SK-MEL-5 (cell line): ENCODE results near the gene CCT3. TPM values are rescaled to one million over a fixed set of nuclear protein-coding genes. Genes with fewer than 3 reads are reported as not detected.
"Not testable (repeated sequence)": the region's sequence is repeated elsewhere in the genome, so short reads cannot be mapped to it uniquely, and the experiment has no call there.

Source experiments
- DNase-seq: peaks from one replicate; pipeline ENCODE4 v3.0.0-alpha.2; 2016; ENCODE audit warnings: low read depth, low spot score
- in situ Hi-C: cut with HindIII; loops from 2 replicates; pipeline ENCODE4 v1.10.0; 2016; ENCODE audit warnings: low sequenced_read_pairs, high pct_unique_total_duplicates, low pct_unique_long_range_greater_than_20kb
- total RNA-seq: library from RNA; depleted of rRNA; stranded (reverse); fragments of >200 nt; shearing (Covaris generic); gene quantifications from 2 replicates; pipeline ENCODE4 v1.2.3, GENCODE V29; 2014

CCT3 gene
- total RNA-seq, 1 experiment from 2014 or later: 520 TPM

DNA sequence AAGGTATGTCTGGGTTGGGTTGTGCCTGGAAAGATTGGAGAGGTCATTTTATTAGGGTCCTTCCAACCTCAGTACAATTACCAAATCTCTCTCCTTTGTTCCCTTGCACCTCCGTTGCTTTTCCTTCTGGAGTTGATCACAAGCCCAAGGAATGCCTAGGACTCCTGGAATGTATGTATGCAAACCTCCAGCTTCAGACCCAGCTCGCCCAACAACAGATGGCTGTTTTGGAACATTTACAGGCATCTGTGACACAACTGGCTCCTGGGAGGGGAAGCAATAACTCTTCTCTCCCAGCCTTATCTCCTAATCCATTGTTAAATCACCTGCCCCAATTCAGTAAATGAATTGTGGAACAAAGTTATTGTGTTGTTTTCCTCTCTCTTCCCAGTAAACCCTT is 8.5 kb upstream of the CCT3 start:
- DNase-seq: no peak
- in situ Hi-C loops: no loop called here

GRCh38 chr1:156346035-156346434 is 7.9 kb upstream of the CCT3 start:
- DNase-seq, in situ Hi-C loops: not testable (repeated sequence)

GRCh38 chr1:156344409-156344808 is 6.3 kb upstream of the CCT3 start:
- no peak for DNase-seq
- in situ Hi-C loops: no loop called here

DNA sequence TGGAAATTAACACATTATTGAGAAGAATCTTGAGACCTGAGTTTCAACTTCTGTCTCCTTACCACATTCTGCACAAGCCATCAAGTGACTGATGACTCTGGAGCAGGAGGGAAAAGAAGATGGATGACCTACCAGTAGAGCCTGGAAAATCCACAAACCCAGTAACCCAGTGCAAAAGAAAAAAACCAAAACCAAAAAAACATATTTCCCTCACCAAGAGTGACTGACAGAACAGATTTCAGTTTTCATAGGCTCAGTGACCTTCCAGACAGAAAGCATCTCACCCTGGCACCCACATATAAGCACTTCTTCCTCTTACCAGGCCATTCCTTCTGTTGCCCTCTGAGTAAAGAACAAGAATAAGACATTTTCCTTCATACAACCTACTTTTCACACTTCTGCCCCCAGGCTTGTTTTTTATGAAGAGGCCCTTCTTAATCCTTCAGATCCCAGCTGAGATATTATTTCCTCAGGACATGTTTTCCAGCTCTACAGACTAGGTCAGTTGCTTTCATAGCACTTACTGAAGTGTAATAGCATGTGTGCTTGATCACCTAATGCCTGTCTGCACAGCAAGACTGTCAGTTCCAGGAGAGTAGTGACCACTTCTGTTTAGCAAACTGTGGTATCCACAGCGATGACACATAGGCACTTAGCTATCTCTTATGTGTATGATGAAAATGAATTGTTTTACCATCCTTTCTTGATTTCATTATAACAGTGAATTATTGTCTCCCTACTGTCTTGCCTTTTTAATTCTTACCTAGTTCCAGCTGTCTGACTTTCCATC is 4.3 kb upstream of the CCT3 start:
- in situ Hi-C loops: no loop called here
- peak; percentile 47 for DNase-seq

DNA sequence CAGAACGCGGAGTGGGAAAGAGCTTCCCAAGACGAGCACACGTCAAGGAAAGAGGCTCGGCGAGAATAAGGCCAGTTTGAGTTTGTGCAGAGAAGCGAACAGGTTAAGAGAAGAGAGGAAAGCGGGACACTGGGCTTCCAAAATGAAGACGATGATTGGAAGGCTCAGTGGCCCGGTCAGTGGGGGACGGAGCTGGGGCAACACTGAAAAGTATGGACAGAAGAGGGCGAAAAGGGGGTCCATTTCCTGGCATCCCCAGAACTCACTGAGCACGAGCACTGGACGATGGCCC is 258 bp downstream of the CCT3 start:
- DNase-seq: no peak
- in situ Hi-C loops: no loop called here

DNA sequence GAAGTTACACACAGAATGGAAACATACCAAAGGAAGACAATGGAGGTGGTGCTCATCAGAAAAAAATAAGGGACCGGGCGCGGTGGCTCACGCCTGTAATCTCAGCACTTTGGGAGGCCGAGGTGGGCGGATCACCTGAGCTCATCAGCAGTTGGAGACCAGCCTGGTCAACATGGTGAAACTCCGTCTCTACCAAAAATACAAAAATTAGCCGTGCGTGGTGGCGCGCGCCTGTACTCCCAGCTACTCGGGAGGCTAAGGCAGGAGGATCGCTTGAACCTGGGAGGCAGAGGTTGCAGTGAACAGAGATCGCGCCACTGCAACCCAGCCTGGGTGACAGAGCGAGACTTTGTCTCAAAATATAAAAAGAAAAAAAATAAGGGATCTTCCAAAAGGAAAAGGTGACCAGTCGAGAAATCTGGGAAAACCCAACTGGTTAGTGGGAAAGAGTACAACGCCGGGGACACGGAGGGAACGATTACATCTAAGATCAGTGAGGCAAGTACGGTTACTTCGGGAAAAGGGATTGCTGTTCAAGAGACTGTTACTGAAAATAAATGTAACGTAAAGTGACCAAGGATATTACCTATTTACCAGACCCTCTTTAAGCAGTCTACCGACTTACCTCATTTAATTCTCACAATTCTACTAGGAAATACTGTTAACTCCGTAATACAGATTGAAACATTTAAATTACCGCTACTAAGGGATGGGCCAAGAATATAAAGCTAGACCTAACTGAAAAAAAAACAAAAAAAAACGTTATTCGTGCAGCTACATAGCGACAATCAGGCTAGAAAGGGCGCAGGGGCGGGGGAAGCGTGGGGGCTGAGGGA is 822 bp downstream of the CCT3 start:
- DNase-seq: no peak
- in situ Hi-C loops: no loop called here

DNA sequence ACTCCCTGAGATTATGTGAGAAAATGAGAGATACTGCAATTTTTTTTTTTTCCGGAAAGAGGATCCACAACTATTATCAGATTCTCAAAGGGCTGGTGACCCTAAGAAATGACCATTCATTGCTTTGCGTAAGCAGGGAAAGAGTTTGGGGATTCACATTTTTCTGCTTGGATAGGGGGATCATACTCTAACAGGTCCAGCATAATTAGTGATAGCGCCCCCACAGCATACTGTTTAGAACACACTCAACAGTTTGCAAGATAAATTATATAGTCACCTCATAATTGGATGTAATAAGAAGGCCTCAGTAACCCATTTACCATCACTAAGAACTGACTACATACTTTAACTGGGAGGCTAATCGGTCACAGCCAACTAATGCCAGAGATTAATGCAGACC is 1.9 kb downstream of the CCT3 start:
- in situ Hi-C loops: no loop called here
- peak; percentile 42 for DNase-seq

DNA sequence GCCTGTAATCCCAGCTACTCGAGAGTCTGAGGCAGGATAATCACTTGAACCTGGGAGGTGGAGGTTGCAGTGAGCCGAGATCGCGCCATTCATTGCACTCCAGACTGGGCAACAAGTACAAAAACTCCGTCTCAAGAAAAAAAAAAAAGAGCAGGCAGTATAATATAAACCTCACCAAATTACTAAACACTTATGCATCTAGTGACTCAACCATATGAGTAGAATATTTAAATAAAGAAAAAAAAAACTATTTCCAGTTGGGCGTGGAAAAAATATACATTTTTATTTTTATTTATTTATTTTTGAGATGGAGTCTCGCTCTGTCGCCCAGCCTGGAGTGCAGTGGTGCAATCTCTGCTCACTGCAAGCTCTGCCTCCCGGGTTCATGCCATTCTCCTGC is 14.9 kb downstream of the CCT3 start:
- DNase-seq, in situ Hi-C loops: not testable (repeated sequence)

DNA sequence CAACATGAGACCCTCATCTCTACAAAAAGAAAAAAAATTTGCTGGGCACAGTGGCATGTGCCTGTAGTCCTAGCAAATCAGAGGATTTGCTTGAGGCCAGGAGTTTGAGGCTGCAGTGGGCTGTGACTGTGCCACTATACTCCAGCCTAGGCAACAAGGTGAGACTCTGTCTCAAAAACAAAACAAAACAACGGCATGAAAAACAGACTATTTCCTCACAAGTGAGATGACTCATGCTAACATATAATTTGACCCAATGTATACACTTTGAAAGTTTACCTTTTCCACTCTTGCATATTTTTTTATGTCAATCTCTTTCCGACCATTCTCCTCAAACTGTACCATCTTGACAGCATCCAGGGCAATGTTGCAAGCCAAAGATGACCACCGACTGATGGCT is 17.5 kb downstream of the CCT3 start:
- no peak for DNase-seq
- in situ Hi-C loops: no loop called here

GRCh38 chr1:156319664-156320063 is 18.4 kb downstream of the CCT3 start:
- in situ Hi-C loops: no loop called here
- DNase-seq: peak; percentile 75

GRCh38 chr1:156316909-156317308 is 21.2 kb downstream of the CCT3 start:
- in situ Hi-C loops: no loop called here
- DNase-seq: no peak

DNA sequence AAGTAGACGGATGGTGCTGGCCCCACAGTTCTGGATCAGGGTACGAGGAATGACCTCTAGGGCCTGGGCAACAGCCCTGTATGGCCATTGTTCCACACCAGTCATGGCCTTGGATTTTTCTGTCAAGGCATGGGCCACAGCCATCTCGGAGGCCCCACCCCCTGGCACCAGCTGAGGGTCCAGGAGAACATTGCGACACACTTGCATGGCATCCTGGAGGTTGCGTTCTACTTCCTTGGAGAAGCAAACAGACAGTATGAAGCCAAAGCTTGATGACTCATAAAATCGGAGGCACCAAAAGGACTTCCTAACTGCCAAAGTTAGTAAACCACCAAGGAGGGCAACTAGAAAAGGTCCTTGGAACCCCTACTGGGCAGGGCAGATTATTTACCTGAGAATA is 27.1 kb downstream of the CCT3 start:
- in situ Hi-C loops: no loop called here
- DNase-seq: no peak

DNA sequence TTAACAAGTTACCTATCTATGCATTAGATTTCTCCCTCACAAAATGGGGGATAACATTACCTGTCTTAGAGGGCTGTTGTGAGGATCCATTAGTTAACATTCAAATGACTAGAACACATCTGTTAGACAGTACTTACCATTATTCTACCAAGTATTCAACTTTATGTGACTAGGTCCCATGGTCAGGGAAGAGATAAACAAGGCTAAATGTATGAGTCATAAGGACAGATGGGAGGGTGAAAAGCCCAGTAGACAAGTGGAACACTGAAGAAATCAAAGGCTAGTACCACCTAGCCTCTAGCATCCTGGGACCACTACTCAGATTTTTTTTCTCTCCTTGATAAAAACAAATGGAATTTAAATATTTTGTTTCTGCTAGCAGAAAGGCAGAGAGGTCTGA is 30.0 kb downstream of the CCT3 start:
- DNase-seq: peak; percentile 31
- in situ Hi-C loops: no loop called here

GRCh38 chr1:156305215-156305614 is 32.9 kb downstream of the CCT3 start:
- in situ Hi-C loops: no loop called here
- no peak for DNase-seq

DNA sequence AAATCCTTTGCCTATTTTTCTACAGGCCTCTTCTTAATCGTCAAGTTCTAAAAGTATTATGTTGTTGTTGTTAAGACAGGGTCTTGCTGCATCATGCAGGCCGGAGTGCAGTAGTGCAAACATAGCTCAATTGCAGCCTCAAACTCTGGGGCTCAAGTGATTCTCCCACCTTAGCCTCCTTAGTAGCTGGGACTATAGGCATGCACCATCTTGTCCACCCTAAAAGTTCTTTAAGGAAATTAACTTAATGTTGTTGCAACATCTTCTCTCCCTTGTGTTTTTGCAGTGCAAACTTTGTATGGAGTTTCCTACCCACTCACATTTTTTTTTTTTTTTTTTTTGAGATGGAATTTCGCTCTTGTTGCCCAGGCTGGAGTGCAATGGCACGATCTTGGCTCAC is 34.9 kb downstream of the CCT3 start:
- no peak for DNase-seq
- in situ Hi-C loops: no loop called here

GRCh38 chr1:156298852-156299357 is 39.2 kb downstream of the CCT3 start, which contains the start of gene VHLL:
VHLL (minus strand) TSS chr1:156299307; CDS start chr1:156299189, 118 bp downstream.
- DNase-seq: no peak
- in situ Hi-C loops: no loop called here

GRCh38 chr1:156295391-156295947 is 42.6 kb downstream of the CCT3 start, which contains the start of gene GLMP:
GLMP (minus strand) TSS chr1:156295679; CDS start chr1:156295645, 34 bp downstream.
- in situ Hi-C loops: no loop called here
- DNase-seq: peak; percentile 88

DNA sequence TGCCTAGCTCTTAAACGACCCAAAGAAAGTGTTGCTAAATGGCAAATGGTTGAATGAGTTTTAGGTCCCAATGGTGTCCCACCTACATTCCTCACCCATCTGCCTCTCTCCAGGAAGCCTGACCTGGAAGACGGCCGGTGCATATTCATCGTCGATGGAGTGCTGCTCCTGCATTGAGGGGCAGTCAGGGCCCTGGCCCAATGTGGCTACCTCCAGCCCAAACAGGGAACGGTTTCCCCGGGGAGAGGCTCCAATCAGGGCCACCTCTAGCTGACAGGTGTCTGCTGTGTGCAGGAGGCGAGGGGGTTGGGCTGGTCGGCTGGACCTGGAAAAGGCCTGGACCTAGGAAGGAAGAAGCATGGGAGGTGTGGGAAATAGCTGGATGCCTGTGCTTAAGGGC is 44.2 kb downstream of the CCT3 start:
- no peak for DNase-seq
- in situ Hi-C loops: no loop called here
